ENCODE measurements around the gene BAIAP2.

DNA sequence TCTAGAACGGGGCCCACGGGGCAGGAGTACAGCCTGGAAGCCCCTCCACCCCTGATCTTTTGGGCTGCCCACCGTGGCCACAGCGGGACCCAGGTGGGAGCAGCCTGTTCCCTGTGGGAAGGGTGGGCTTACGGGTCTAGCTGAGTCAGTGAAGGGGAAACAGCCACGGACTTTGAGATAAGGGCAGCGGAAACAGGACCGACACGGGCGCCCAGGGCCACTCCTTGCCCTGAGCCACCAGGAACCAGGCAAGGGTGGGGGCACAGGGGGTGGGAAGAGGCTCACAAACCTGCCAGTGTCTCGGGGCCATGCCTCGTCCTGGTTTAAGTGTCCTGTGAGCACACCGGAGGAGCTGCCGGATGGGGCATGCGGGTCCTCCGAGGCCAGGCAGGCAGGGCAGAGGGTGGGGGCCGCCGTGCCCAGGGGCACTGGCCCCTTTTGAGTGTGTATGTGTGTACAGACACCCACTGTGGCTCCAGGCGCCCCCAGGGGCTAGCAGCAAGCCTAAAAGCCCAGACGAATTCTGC lies 82.8 kb downstream of the BAIAP2 start:
- no peak for TF ChIP-seq POLR2A (IDR thresholded peaks at IDR 0.05)
- TF ChIP-seq POLR2AphosphoS5 (IDR thresholded peaks at IDR 0.05): no peak

All from breast epithelium (tissue), 3 donors.